H9 (cell line): ENCODE results near the gene MRM1. TPM values are rescaled to one million over a fixed set of nuclear protein-coding genes. Genes with fewer than 3 reads are reported as not detected.

Experiments
- DNase-seq: peaks from one replicate; pipeline ENCODE4 v3.0.0-alpha.2; 2017
- H2AFZ ChIP-seq: one replicate; pipeline ENCODE4 v1.6.1; 2013; ENCODE audit warnings: mild to moderate bottlenecking, low read length, control low read depth, moderate library complexity
- H2AK5ac ChIP-seq: 2 replicates; pipeline ENCODE4 v1.6.1; 2013; ENCODE audit warnings: low read length, control low read depth, mixed read lengths; ENCODE audit not compliant: insufficient read length
- H2BK120ac ChIP-seq: one replicate; pipeline ENCODE4 v1.6.1; 2013; ENCODE audit warnings: low read depth, mild to moderate bottlenecking, low read length, control low read depth, inconsistent platforms; ENCODE audit not compliant: poor library complexity, severe bottlenecking
- H2BK12ac ChIP-seq: 2 replicates; pipeline ENCODE4 v1.6.1; 2013; ENCODE audit warnings: low read length, control low read depth, mixed read lengths, low read depth; ENCODE audit not compliant: insufficient read length
- H2BK15ac ChIP-seq: 2 replicates; pipeline ENCODE4 v1.6.1; 2013; ENCODE audit warnings: low read depth, low read length, control low read depth
- H2BK20ac ChIP-seq: one replicate; pipeline ENCODE4 v1.6.1; 2013; ENCODE audit warnings: low read depth, mild to moderate bottlenecking, low read length, control low read depth, inconsistent platforms; ENCODE audit not compliant: poor library complexity, severe bottlenecking
- H2BK5ac ChIP-seq: 2 replicates; pipeline ENCODE4 v1.6.1; 2013; ENCODE audit warnings: low read length, control low read depth, mixed read lengths; ENCODE audit not compliant: insufficient read length
- H3K14ac ChIP-seq: 2 replicates; pipeline ENCODE4 v1.6.1; 2013; ENCODE audit warnings: low read length, control low read depth; ENCODE audit not compliant: insufficient read depth
- H3K18ac ChIP-seq: 2 replicates; pipeline ENCODE4 v1.6.1; 2013; ENCODE audit warnings: low read depth, mild to moderate bottlenecking, mixed read lengths, low read length, control low read depth; ENCODE audit not compliant: insufficient read length
- H3K23ac ChIP-seq: 2 replicates; pipeline ENCODE4 v1.6.1; 2013; ENCODE audit warnings: low read length, control low read depth, mixed read lengths, low read depth; ENCODE audit not compliant: insufficient read length
- H3K23me2 ChIP-seq: 2 replicates; pipeline ENCODE4 v1.6.1; 2013; ENCODE audit warnings: low read depth, mild to moderate bottlenecking, mixed read lengths, low read length, control low read depth; ENCODE audit not compliant: insufficient read length, poor library complexity, severe bottlenecking
- H3K27ac ChIP-seq: 2 replicates; pipeline ENCODE4 v1.5.1; 2013; ENCODE audit warnings: low read length, control low read depth, mixed read lengths, low read depth; ENCODE audit not compliant: insufficient read length
- H3K27me3 ChIP-seq: 2 replicates; pipeline ENCODE4 v1.6.1; 2013; ENCODE audit warnings: low read length, control low read depth, inconsistent platforms; ENCODE audit not compliant: insufficient read depth
- H3K4ac ChIP-seq: 2 replicates; pipeline ENCODE4 v1.6.1; 2013; ENCODE audit warnings: low read depth, mild to moderate bottlenecking, control low read depth, inconsistent platforms, low read length, moderate library complexity
- H3K4me1 ChIP-seq: 2 replicates; pipeline ENCODE4 v1.6.1; 2013; ENCODE audit warnings: low read length, control low read depth, inconsistent platforms; ENCODE audit not compliant: insufficient read depth
- H3K4me2 ChIP-seq: 2 replicates; pipeline ENCODE4 v1.6.1; 2013; ENCODE audit warnings: low read length, control low read depth, mixed read lengths; ENCODE audit not compliant: insufficient read length, insufficient read depth
- H3K56ac ChIP-seq: 2 replicates; pipeline ENCODE4 v1.6.1; 2013; ENCODE audit warnings: low read depth, mild to moderate bottlenecking, mixed read lengths, low read length, control low read depth; ENCODE audit not compliant: insufficient read length
- H3K79me1 ChIP-seq: 2 replicates; pipeline ENCODE4 v1.6.1; 2013; ENCODE audit warnings: low read depth, mild to moderate bottlenecking, moderate library complexity, low read length, control low read depth, inconsistent platforms; ENCODE audit not compliant: insufficient read depth, poor library complexity, severe bottlenecking
- H3K79me2 ChIP-seq: 2 replicates; pipeline ENCODE4 v1.6.1; 2013; ENCODE audit warnings: low read length, control low read depth, inconsistent platforms; ENCODE audit not compliant: insufficient read depth
- H3K9ac ChIP-seq: 2 replicates; pipeline ENCODE4 v1.6.1; 2013; ENCODE audit warnings: low read length, control low read depth, mixed read lengths; ENCODE audit not compliant: insufficient read length; ENCODE audit errors: extremely low read depth
- H3K9me3 ChIP-seq: one replicate; pipeline ENCODE4 v1.6.1; 2013; ENCODE audit warnings: low read depth, low read length, inconsistent platforms; ENCODE audit not compliant: control insufficient read depth
- H3T11ph ChIP-seq: one replicate; pipeline ENCODE4 v1.6.1; 2013; ENCODE audit warnings: mild to moderate bottlenecking, low read length, control low read depth, inconsistent platforms
- H4K20me1 ChIP-seq: one replicate; pipeline ENCODE4 v1.6.1; 2013; ENCODE audit not compliant: control insufficient read depth, insufficient read length, insufficient read depth
- H4K5ac ChIP-seq: 2 replicates; pipeline ENCODE4 v1.6.1; 2013; ENCODE audit warnings: low read depth, mild to moderate bottlenecking, mixed read lengths, low read length, control low read depth; ENCODE audit not compliant: insufficient read length
- H4K8ac ChIP-seq: replicated peaks from 2 replicates; pipeline ENCODE4 v1.6.1; 2013; ENCODE audit warnings: low read length, control low read depth, mixed read lengths, low read depth; ENCODE audit not compliant: insufficient read length
- H4K91ac ChIP-seq: 2 replicates; pipeline ENCODE4 v1.6.1; 2013; ENCODE audit warnings: low read depth, mild to moderate bottlenecking, moderate library complexity, mixed read lengths, low read length, control low read depth; ENCODE audit not compliant: insufficient read length
- H3K27ac Mint-ChIP-seq, 3 experiments: 2 replicates in 2 of 3; 3 replicates in 1 of 3; pipeline ENCODE4 v1.8.0; 2020 to 2021; ENCODE audit warnings: mixed read lengths in 3 of 3, mild to moderate bottlenecking in 1 of 3, moderate library complexity in 1 of 3
- H3K27me3 Mint-ChIP-seq: 2 replicates; pipeline ENCODE4 v1.8.0; 2021; ENCODE audit warnings: low read depth, mild to moderate bottlenecking, moderate library complexity, mixed read lengths
- H3K36me3 Mint-ChIP-seq, 3 experiments: 2 replicates in 2 of 3; 3 replicates in 1 of 3; pipeline ENCODE4 v1.8.0; 2020 to 2021; ENCODE audit warnings: low read depth in 3 of 3, mixed read lengths in 3 of 3; ENCODE audit not compliant: insufficient read depth in 1 of 3
- H3K4me1 Mint-ChIP-seq, 2 experiments: 2 replicates each; pipeline ENCODE4 v1.8.0; 2020; ENCODE audit warnings: mixed read lengths in 2 of 2
- H3K4me3 Mint-ChIP-seq, 2 experiments: 2 replicates in 1 of 2; 3 replicates in 1 of 2; pipeline ENCODE4 v1.8.0; 2020 to 2021; ENCODE audit warnings: mild to moderate bottlenecking in 2 of 2, mixed read lengths in 2 of 2, moderate library complexity in 1 of 2
- H3K9me3 Mint-ChIP-seq, 2 experiments: 2 replicates in 1 of 2; 3 replicates in 1 of 2; pipeline ENCODE4 v1.8.0; 2020; ENCODE audit warnings: mild to moderate bottlenecking in 2 of 2, mixed read lengths in 2 of 2, moderate library complexity in 1 of 2
- WGBS: extraction: QIAGEN DNeasy Blood & Tissue Kit; methylation state at CpG from one replicate; pipeline ENCODE4 v1.1.7; 2013; ENCODE audit warnings: missing lambda C conversion rate, low lambda C conversion rate, mixed read lengths; ENCODE audit not compliant: insufficient read length; ENCODE audit errors: extremely low coverage; 5-methylcytosine and 5-hydroxymethylcytosine counted together
- total RNA-seq: library from RNA; stranded (reverse); gene quantifications from 2 replicates; pipeline ENCODE4 v1.2.1, GENCODE V29; 2021
- TF ChIP-seq, protein P1 (sequence below): fragments of 200-600 bp; sonication (generic); conservative IDR thresholded peaks from 3 replicates; pipeline ENCODE4 v1.8.0; 2021; ENCODE audit warnings: antibody characterized with exemption, mild to moderate bottlenecking

MRM1 gene
- total RNA-seq, 1 experiment from 2014 or later = 10.3 TPM

GRCh38 chr17:36592716-36593321, 8.6 kb upstream of the MRM1 start:
- peak overlapping the region; percentile 82 to 90 for H3K4me3 Mint-ChIP-seq
- no peak overlapping the region for H2BK120ac ChIP-seq
- H4K91ac ChIP-seq = no peak overlapping the region
- peak overlapping the region; percentile 70 to 96 (median 89); a peak in 5 of 7 replicates for H3K27ac Mint-ChIP-seq
- H3K4me1 ChIP-seq = no peaks in the 10 kb centered on the region; the same call in 1 of the 2 replicates
- H2BK12ac ChIP-seq = no peak overlapping the region
- WGBS = no CpG with 5 or more reads among the region's 4 CpGs
- no peaks in the 10 kb centered on the region for H3K79me1 ChIP-seq
- no peak overlapping the region for H3K18ac ChIP-seq
- no peak overlapping the region for H2AK5ac ChIP-seq
- no peak overlapping the region for H2BK20ac ChIP-seq
- no peak overlapping the region for H2BK5ac ChIP-seq
- no peaks in the 10 kb centered on the region for H3K27me3 ChIP-seq
- H3K79me2 ChIP-seq = no peaks in the 10 kb centered on the region
- H3K9me3 ChIP-seq = no peaks in the 10 kb centered on the region
- no peak overlapping the region for H4K8ac ChIP-seq
- peaks cover 8% of the 10 kb centered on the region for H3K23me2 ChIP-seq
- H3K36me3 Mint-ChIP-seq = peaks cover 9 to 41% (median 35%) of the 10 kb centered on the region in 3 experiments; a peak in 6 of 7 replicates
- no peak overlapping the region for H2BK15ac ChIP-seq
- no peak overlapping the region for H3K56ac ChIP-seq
- peak overlapping the region; percentile 57 for H3K4me2 ChIP-seq
- H4K20me1 ChIP-seq = no peaks in the 10 kb centered on the region
- peaks cover 25 to 26% of the 10 kb centered on the region in 2 experiments for H3K4me1 Mint-ChIP-seq
- H3K4ac ChIP-seq = no peak overlapping the region
- no peak overlapping the region for H3T11ph ChIP-seq
- TF ChIP-seq, protein P1, sequence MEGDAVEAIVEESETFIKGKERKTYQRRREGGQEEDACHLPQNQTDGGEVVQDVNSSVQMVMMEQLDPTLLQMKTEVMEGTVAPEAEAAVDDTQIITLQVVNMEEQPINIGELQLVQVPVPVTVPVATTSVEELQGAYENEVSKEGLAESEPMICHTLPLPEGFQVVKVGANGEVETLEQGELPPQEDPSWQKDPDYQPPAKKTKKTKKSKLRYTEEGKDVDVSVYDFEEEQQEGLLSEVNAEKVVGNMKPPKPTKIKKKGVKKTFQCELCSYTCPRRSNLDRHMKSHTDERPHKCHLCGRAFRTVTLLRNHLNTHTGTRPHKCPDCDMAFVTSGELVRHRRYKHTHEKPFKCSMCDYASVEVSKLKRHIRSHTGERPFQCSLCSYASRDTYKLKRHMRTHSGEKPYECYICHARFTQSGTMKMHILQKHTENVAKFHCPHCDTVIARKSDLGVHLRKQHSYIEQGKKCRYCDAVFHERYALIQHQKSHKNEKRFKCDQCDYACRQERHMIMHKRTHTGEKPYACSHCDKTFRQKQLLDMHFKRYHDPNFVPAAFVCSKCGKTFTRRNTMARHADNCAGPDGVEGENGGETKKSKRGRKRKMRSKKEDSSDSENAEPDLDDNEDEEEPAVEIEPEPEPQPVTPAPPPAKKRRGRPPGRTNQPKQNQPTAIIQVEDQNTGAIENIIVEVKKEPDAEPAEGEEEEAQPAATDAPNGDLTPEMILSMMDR = no peak
- no peak overlapping the region for H3K23ac ChIP-seq
- no peak overlapping the region for H3K27ac ChIP-seq
- H3K9ac ChIP-seq = peak overlapping the region; percentile 44
- H3K9me3 Mint-ChIP-seq = no peaks in the 10 kb centered on the region
- DNase-seq = no peak
- no peak overlapping the region for H3K14ac ChIP-seq
- no peak overlapping the region for H4K5ac ChIP-seq
- no peak overlapping the region for H2AFZ ChIP-seq
- H3K27me3 Mint-ChIP-seq = no peaks in the 10 kb centered on the region
